ENCODE results near the gene ZBTB44. TPM values are rescaled to one million over a fixed set of nuclear protein-coding genes. Genes with fewer than 3 reads are reported as not detected.
A peak's percentile ranks its signal among the peaks of the same experiment; 100 is the strongest.

Gene ZBTB44
- total and polyA plus RNA-seq, 4 donors, result 4.7 to 33.9 (median 17.0) TPM

- 89% methylated on average over 23 of the region's 23 CpGs for WGBS
- Histone ChIP-seq H3K9ac (ENCODE audit: low read depth in 1 of 2, low read length in 2 of 2) (no peak overlapping the region), H3K4me3 (ENCODE audit: low read depth in 1 of 3, low read length in 3 of 3) (no peak overlapping the region), H3K4me1 (ENCODE audit: control insufficient read depth in 4 of 4, insufficient read depth in 4 of 4, low read length in 3 of 4) (peaks cover 0 to 3% (median 0%) of the 10 kb centered on the region in 4 donors), H3K36me3 (ENCODE audit: control insufficient read depth in 4 of 4, insufficient read depth in 3 of 4, low read depth in 1 of 4, low read length in 3 of 4) (no peaks in the 10 kb centered on the region), H3K9me3 (ENCODE audit: control insufficient read depth in 4 of 4, low read length in 3 of 4) (no peaks in the 10 kb centered on the region), H3K27ac (ENCODE audit: low read depth in 1 of 2, low read length in 2 of 2) (no peak overlapping the region), H3K27me3 (ENCODE audit: control insufficient read depth in 4 of 4, insufficient read depth in 4 of 4, low read length in 3 of 4) (no peaks in the 10 kb centered on the region)
- no peak for TF ChIP-seq REST (IDR thresholded peaks at IDR 0.05)
- TF ChIP-seq CTCF (IDR thresholded peaks at IDR 0.05; ENCODE audit: low read depth, low read length, missing input control), result no peak
- no peak for TF ChIP-seq MAX (IDR thresholded peaks at IDR 0.05)
- TF ChIP-seq JUND (IDR thresholded peaks at IDR 0.05), result no peak
- no peak for TF ChIP-seq HNF4G (IDR thresholded peaks at IDR 0.05)
- no peak for TF ChIP-seq FOXA1 (IDR thresholded peaks at IDR 0.05)
- TF ChIP-seq, protein P1, sequence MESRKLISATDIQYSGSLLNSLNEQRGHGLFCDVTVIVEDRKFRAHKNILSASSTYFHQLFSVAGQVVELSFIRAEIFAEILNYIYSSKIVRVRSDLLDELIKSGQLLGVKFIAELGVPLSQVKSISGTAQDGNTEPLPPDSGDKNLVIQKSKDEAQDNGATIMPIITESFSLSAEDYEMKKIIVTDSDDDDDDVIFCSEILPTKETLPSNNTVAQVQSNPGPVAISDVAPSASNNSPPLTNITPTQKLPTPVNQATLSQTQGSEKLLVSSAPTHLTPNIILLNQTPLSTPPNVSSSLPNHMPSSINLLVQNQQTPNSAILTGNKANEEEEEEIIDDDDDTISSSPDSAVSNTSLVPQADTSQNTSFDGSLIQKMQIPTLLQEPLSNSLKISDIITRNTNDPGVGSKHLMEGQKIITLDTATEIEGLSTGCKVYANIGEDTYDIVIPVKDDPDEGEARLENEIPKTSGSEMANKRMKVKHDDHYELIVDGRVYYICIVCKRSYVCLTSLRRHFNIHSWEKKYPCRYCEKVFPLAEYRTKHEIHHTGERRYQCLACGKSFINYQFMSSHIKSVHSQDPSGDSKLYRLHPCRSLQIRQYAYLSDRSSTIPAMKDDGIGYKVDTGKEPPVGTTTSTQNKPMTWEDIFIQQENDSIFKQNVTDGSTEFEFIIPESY (IDR thresholded peaks at IDR 0.05), result no peak
- TF ChIP-seq HNF4A (conservative IDR thresholded peaks at IDR 0.05), result no peak
- TF ChIP-seq GABPA (IDR thresholded peaks at IDR 0.05 in 1 of 2, conservative IDR thresholded peaks at IDR 0.05 in 1 of 2), result no peak
- no peak for TF ChIP-seq RAD21 (IDR thresholded peaks at IDR 0.05)
- TF ChIP-seq ATF3 (IDR thresholded peaks at IDR 0.05), result no peak
- TF ChIP-seq FOXA2 (IDR thresholded peaks at IDR 0.05), result no peak
- no peak for TF ChIP-seq NR2F2 (IDR thresholded peaks at IDR 0.05)
- no peak for TF ChIP-seq YY1 (IDR thresholded peaks at IDR 0.05)
- no peak for TF ChIP-seq TAF1 (conservative IDR thresholded peaks at IDR 0.05)
- no peak for TF ChIP-seq SP1 (IDR thresholded peaks at IDR 0.05)
- no peak for TF ChIP-seq EGR1 (IDR thresholded peaks at IDR 0.05; ENCODE audit: low read depth in 2 of 2)
- peak; percentile 27 for DNase-seq (ENCODE audit: low spot score)
Observed at GRCh38 chr11:130209954-130210854, 104.5 kb downstream of the ZBTB44 start.
